Measurements from ENCODE around the gene RB1. TPM values are rescaled to one million over a fixed set of nuclear protein-coding genes. Genes with fewer than 3 reads are reported as not detected.

The RB1 gene
- total RNA-seq, 1 experiment from 2014 or later, result 18.8 TPM

DNA sequence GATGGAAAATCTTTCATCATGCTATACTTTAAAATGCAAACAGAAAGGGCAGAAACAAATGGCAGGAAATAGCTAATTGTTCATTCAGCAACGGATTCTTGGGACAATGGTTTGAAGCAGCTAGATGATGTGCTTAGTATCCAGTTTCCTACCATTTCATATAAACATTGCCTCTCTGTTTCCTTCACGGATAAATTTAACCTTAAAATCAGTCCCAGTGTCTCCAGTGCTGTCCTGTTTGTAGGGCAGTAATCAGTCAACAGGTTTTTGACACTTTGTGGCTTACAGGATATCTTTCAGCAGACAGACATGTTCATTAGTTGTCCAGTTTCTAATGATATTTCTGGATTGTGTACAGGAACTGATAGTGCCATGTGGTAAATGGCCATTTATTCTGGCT lies 24.7 kb upstream of the RB1 start (continued):
- TF ChIP-seq AR (CRISPR knock-in tag; IDR thresholded peaks at IDR 0.05) (no peak), ZNF138 (CRISPR knock-in tag; conservative IDR thresholded peaks at IDR 0.05) (no peak), ZNF121 (CRISPR knock-in tag; IDR thresholded peaks at IDR 0.05) (no peak), NR3C1 (CRISPR knock-in tag; conservative IDR thresholded peaks at IDR 0.05; ENCODE audit: low read depth) (no peak), ZNF671 (CRISPR knock-in tag; IDR thresholded peaks at IDR 0.05) (no peak), IRF2 (CRISPR knock-in tag; IDR thresholded peaks at IDR 0.05; ENCODE audit: borderline replicate concordance, low read depth) (no peak), ZNF281 (CRISPR knock-in tag; IDR thresholded peaks at IDR 0.05) (no peak), TEAD4 (CRISPR knock-in tag; IDR thresholded peaks at IDR 0.05) (no peak), CBFB (CRISPR knock-in tag; IDR thresholded peaks at IDR 0.05; ENCODE audit: low read depth) (no peak), GRHL2 (CRISPR knock-in tag; IDR thresholded peaks at IDR 0.05; ENCODE audit: insufficient replicate concordance, severe bottlenecking) (no peak), CDX4 (CRISPR knock-in tag; IDR thresholded peaks at IDR 0.05; ENCODE audit: borderline replicate concordance) (no peak), CREM (CRISPR knock-in tag; IDR thresholded peaks at IDR 0.05) (no peak)

- no peak for TF ChIP-seq E2F4 (CRISPR knock-in tag; IDR thresholded peaks at IDR 0.05; ENCODE audit: borderline replicate concordance, low read depth)
- TF ChIP-seq, protein P1, sequence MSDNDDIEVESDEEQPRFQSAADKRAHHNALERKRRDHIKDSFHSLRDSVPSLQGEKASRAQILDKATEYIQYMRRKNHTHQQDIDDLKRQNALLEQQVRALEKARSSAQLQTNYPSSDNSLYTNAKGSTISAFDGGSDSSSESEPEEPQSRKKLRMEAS (CRISPR knock-in tag; IDR thresholded peaks at IDR 0.05), result no peak
- ChIA-PET CTCF (no interaction called here), POLR2A (no interaction called here)
- Mint-ChIP-seq H3K27me3 (ENCODE audit: low read depth) (no peaks in the 10 kb centered on the region), H3K9me3 (peaks cover 6% of the 10 kb centered on the region), H3K36me3 (no peaks in the 10 kb centered on the region), H3K27ac (no peak overlapping the region), H3K4me3 (no peak overlapping the region), H3K4me1 (no peaks in the 10 kb centered on the region)
- ATAC-seq (no peak), DNase-seq (ENCODE audit: low spot score) (no peak)
Observed at GRCh38 chr13:48281556-48281955, 22.0 kb upstream of the RB1 start.

GRCh38 chr13:48291730-48292129 lies 11.8 kb upstream of the RB1 start:
- H3K9me3 Mint-ChIP-seq, result no peaks in the 10 kb centered on the region
- ATAC-seq (no peak), DNase-seq (ENCODE audit: low spot score) (no peak)
- H3K27me3 Mint-ChIP-seq (ENCODE audit: low read depth), result peaks cover 3% of the 10 kb centered on the region; the same call in 1 of the 2 replicates
- no peak overlapping the region for H3K27ac Mint-ChIP-seq
- ChIA-PET CTCF (interaction anchor here (0.6 kb wide), 1 partner anchor 24 kb away, joined by 3 read pairs; no protein-coding TSS in a partner anchor), POLR2A (no interaction called here)
- 0 out of 2 replicates have a peak, but pooled peaks cover 4% of the 10 kb centered on the region for H3K4me1 Mint-ChIP-seq
- no peak overlapping the region for H3K4me3 Mint-ChIP-seq
- H3K36me3 Mint-ChIP-seq, result no peaks in the 10 kb centered on the region
- TF ChIP-seq ZNF671 (CRISPR knock-in tag; IDR thresholded peaks at IDR 0.05) (no peak), ZNF138 (CRISPR knock-in tag; conservative IDR thresholded peaks at IDR 0.05) (no peak), ARID4B (CRISPR knock-in tag; IDR thresholded peaks at IDR 0.05; ENCODE audit: borderline replicate concordance) (no peak)
- TF ChIP-seq, protein P2, sequence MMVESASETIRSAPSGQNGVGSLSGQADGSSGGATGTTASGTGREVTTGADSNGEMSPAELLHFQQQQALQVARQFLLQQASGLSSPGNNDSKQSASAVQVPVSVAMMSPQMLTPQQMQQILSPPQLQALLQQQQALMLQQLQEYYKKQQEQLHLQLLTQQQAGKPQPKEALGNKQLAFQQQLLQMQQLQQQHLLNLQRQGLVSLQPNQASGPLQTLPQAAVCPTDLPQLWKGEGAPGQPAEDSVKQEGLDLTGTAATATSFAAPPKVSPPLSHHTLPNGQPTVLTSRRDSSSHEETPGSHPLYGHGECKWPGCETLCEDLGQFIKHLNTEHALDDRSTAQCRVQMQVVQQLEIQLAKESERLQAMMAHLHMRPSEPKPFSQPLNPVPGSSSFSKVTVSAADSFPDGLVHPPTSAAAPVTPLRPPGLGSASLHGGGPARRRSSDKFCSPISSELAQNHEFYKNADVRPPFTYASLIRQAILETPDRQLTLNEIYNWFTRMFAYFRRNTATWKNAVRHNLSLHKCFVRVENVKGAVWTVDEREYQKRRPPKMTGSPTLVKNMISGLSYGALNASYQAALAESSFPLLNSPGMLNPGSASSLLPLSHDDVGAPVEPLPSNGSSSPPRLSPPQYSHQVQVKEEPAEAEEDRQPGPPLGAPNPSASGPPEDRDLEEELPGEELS (CRISPR knock-in tag; IDR thresholded peaks at IDR 0.05), result no peak
